GM21717 (cell line): ENCODE measurements around the gene HS6ST1.

ENCODE experiments used
- ATAC-seq: cut with Tn5 transposase; IDR thresholded peaks from one replicate; pipeline ENCODE4 v1.9.1; 2021; ENCODE audit warnings: mild to moderate bottlenecking, moderate library complexity; ENCODE audit not compliant: unreplicated experiment

HS6ST1 gene

GRCh38 chr2:128284037-128284441, 34.6 kb downstream of the HS6ST1 start:
- no peak for ATAC-seq

GRCh38 chr2:128282976-128283810, 35.5 kb downstream of the HS6ST1 start:
- ATAC-seq, result no peak

DNA sequence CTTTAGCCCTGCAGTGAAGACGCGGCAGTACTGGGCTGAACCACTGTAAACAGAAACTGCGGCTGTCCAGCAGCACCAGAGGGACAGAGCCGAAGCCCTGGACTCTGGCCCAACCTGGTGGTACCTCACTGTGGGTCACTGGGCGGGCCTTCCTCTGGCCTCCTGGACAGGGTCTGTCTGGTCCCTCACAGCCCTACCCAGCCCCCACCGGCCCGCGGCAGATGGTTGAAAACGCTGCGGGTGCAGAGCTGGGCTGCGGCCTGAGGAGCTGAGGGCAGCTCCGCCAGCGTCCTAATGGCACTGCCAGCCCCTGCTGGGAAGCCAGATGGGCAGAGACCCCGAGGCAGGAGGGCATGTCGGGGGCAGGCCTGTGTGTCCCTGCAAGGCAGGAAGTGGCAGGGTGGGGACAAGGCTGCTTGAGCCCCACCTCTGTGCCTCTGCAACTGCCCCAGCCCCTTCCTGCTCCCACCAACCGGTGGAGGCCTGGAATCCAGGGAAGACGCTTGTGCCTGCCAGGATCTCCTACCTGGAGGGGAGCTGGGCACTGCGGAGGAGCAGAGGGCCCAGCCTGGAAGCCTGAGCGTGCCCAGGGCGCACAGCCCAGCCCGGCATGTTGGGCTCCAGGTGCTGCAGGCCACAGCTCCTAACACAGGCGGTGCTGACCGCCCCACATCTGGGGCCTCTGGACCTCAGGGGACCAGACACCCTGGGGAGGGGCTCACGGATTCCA, 36.3 kb downstream of the HS6ST1 start:
- no peak for ATAC-seq

- no peak for ATAC-seq
Measured at GRCh38 chr2:128281852-128282245, 36.8 kb downstream of the HS6ST1 start.

GRCh38 chr2:128280901-128281321, 37.8 kb downstream of the HS6ST1 start:
- no peak for ATAC-seq

- ATAC-seq, result no peak
Measured at GRCh38 chr2:128280158-128280871, 38.4 kb downstream of the HS6ST1 start.

- no peak for ATAC-seq
Measured at GRCh38 chr2:128279786-128280157, 38.9 kb downstream of the HS6ST1 start.

DNA sequence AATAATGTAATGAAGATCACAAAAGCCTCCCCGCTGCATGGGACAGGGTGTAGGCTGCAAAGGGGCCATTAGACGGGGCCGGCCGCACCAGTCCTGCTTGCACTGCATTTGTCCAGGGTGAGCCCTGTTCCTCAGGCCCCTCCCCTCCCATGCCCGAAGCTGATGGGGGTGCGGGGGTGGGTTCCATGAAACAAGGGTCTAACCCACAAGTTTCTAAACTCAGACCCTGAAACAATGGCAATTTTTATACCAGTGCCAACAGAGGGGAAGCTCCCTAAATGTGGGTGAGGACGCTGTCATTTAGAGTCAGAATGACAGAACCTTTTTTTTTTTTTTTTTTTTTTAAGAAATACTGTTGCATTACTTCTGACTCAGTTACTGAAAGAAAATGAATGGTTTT, 39.7 kb downstream of the HS6ST1 start:
- ATAC-seq, result no peak

DNA sequence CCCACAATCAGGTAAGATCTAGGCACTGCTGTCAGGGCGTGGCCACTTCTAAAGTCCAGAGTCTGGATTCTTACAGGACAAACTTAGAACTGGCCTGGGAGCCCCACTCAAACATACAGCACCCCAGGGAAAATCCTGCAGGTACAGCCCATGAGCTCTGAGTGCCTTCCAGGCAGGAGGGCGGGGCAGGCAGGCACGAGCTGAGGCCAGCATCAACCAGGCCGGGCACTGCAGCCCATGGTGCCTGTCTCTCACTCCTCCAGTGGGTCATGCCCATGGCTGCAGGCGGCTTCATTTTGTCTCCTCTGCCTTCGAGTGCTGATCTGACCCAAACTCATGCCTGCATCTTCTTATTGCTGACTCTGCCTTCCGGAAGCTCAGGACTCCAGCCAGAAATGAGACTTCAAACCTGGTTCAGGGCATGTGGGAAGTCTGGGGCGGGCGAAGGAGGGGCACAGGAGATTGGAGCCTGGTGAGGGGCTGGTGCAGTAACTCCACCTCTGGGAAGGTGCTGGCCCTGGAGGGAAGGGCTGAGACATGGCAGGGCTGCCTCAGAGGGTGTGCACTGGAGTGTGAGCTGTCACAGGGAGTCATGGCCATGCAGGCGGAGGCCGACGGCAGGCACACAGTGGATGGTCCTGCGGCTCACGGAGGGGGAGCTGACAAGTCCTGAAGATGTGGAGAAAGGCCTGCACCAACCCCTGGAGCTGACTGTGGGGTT, 40.5 kb downstream of the HS6ST1 start:
- ATAC-seq, result no peak

GRCh38 chr2:128276878-128277675, 41.6 kb downstream of the HS6ST1 start:
- ATAC-seq, result no peak

- ATAC-seq, result no peak
Measured at GRCh38 chr2:128275498-128276045, 43.1 kb downstream of the HS6ST1 start.

DNA sequence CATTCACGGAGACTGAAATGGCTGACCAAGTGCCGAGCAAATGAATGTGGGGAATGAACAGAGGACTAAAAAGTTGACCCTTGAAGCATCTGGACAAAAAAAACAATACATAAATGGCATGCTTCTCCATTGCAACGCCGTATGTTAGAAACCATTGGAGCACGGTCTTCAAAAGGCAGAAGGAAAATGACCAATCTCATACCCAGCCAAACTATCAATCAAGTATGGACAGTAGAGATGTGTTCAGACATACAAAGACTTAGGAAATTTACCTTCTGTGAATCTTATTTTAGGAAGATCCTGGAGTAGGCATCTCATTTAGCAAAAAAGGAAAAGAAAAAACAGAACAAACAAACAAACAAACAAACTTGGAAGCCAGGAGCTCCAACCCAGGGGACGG, 44.5 kb downstream of the HS6ST1 start:
- no peak for ATAC-seq

DNA sequence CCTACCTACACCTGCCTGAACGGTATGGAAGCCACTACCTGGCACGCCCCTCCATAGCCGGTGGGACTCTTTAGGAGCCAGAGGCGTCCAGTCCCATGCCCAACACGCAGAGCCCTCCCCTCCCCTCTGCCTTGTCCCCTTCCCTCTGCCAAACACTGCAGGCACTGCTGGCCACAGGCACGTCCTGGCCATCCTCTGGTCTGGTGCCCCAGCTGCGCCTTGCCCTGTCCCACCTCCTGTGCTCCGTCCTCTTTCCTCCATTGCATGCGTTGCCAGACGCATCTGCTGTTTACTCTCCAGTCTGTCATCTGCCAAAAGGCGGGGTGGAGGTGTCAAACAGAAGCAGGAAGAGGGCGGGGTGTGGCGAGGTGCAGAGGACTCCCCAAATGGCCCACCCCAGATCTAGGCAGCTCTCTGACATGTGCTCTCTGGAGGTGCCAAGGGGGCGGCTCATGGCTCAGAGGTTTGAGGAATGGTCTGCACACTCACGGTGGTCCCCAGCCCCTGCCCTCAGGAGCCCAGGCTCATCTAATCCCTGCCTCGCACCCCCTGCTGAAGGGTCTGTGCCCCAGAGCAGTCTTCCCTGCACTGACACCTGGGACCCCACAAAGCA, 45.1 kb downstream of the HS6ST1 start:
- no peak for ATAC-seq

GRCh38 chr2:128272601-128273468, 45.8 kb downstream of the HS6ST1 start:
- ATAC-seq, result no peak

- no peak for ATAC-seq
Measured at GRCh38 chr2:128271911-128272600, 46.6 kb downstream of the HS6ST1 start.

GRCh38 chr2:128271597-128271910, 47.1 kb downstream of the HS6ST1 start:
- no peak for ATAC-seq

GRCh38 chr2:128270672-128271596, 47.7 kb downstream of the HS6ST1 start:
- ATAC-seq, result no peak
